IMR-90 (cell line): ENCODE results near the gene GTPBP6. TPM values are rescaled to one million over a fixed set of nuclear protein-coding genes. Genes with fewer than 3 reads are reported as not detected.

Experiments used
- ATAC-seq: fragments of 200-7000 bp; cut with Tn5 transposase; 2 replicates; pipeline ENCODE4 v1.9.1; 2020; ENCODE audit warnings: low read depth, mild to moderate bottlenecking, moderate library complexity
- BruUV-seq: library from RNA; stranded (reverse); fragments of 400-500 nt; replicated peaks from 2 replicates; lab custom pipeline; 2021; lab: Mats Ljungman, UMichigan
- CTCF ChIA-PET: fragments of 300-600 bp; formaldehyde crosslinking; extraction: SDS; loops from one replicate; lab custom pipeline; 2021; ENCODE audit warnings: antibody characterized with exemption; lab: Yijun Ruan, JAX
- POLR2A ChIA-PET: fragments of 300-600 bp; sonication (Branson Sonifier 250); formaldehyde crosslinking; loops from one replicate; lab custom pipeline; 2022; ENCODE audit warnings: antibody characterized with exemption; ENCODE audit not compliant: unreplicated experiment; lab: Charles Lee
- DNase-seq: peaks from one replicate; pipeline ENCODE4 v3.0.0; 2013
- H2AFZ ChIP-seq: replicated peaks from 2 replicates; pipeline ENCODE3; 2013; ENCODE audit warnings: low read length, mild to moderate bottlenecking; ENCODE audit not compliant: poor library complexity
- H2AK5ac ChIP-seq: 2 replicates; pipeline ENCODE4 v1.6.1; 2013; ENCODE audit warnings: low read depth, low read length, inconsistent platforms
- H2AK9ac ChIP-seq: replicated peaks from 2 replicates; pipeline ENCODE3; 2013; ENCODE audit warnings: mild to moderate bottlenecking, low read depth, low read length, moderate library complexity; ENCODE audit not compliant: poor library complexity
- H2BK120ac ChIP-seq: 2 replicates; pipeline ENCODE4 v1.6.1; 2013; ENCODE audit warnings: low read depth, low read length, inconsistent platforms
- H2BK15ac ChIP-seq: 3 replicates; pipeline ENCODE4 v1.6.1; 2013; ENCODE audit warnings: low read depth, low read length, inconsistent platforms
- H2BK20ac ChIP-seq: 2 replicates; pipeline ENCODE4 v1.6.1; 2013; ENCODE audit warnings: low read depth, mild to moderate bottlenecking, inconsistent platforms, low read length, moderate library complexity
- H2BK5ac ChIP-seq: 2 replicates; pipeline ENCODE4 v1.6.1; 2013; ENCODE audit warnings: mild to moderate bottlenecking, low read depth, low read length, inconsistent platforms; ENCODE audit not compliant: poor library complexity, severe bottlenecking
- H3K14ac ChIP-seq: replicated peaks from 2 replicates; pipeline ENCODE4 v1.6.1; 2013; ENCODE audit warnings: low read depth, low read length, inconsistent platforms
- H3K18ac ChIP-seq: 2 replicates; pipeline ENCODE4 v1.6.1; 2013; ENCODE audit warnings: low read depth, low read length, control low read depth
- H3K23ac ChIP-seq: 2 replicates; pipeline ENCODE4 v1.6.1; 2013; ENCODE audit warnings: low read depth, low read length, inconsistent platforms
- H3K27ac ChIP-seq: 2 replicates; pipeline ENCODE4 v1.5.1; 2013; ENCODE audit warnings: mild to moderate bottlenecking, control low read depth, low read length; ENCODE audit not compliant: insufficient read depth
- H3K27me3 ChIP-seq: 2 replicates; pipeline ENCODE4 v1.6.1; 2013; ENCODE audit warnings: low read length; ENCODE audit not compliant: control insufficient read depth, insufficient read depth
- H3K36me3 ChIP-seq: 2 replicates; pipeline ENCODE4 v1.6.1; 2013; ENCODE audit warnings: low read length, mixed read lengths; ENCODE audit not compliant: control insufficient read depth, insufficient read depth
- H3K4ac ChIP-seq: 2 replicates; pipeline ENCODE4 v1.6.1; 2013; ENCODE audit warnings: low read depth, low read length, inconsistent platforms
- H3K4me1 ChIP-seq: 2 replicates; pipeline ENCODE4 v1.6.1; 2013; ENCODE audit warnings: low read length, mixed read lengths; ENCODE audit not compliant: control insufficient read depth, insufficient read depth
- H3K4me2 ChIP-seq: 2 replicates; pipeline ENCODE4 v1.6.1; 2013; ENCODE audit warnings: low read depth, mild to moderate bottlenecking, control low read depth, low read length, moderate library complexity
- H3K4me3 ChIP-seq: 2 replicates; pipeline ENCODE4 v1.5.1; 2013; ENCODE audit warnings: low read depth, mild to moderate bottlenecking, control low read depth, low read length, moderate library complexity; ENCODE audit not compliant: insufficient read depth
- H3K56ac ChIP-seq: 2 replicates; pipeline ENCODE4 v1.6.1; 2013; ENCODE audit warnings: low read length, inconsistent platforms; ENCODE audit not compliant: insufficient read depth; ENCODE audit errors: extremely low read depth
- H3K79me1 ChIP-seq, 2 experiments: 2 replicates each; pipeline ENCODE4 v1.6.1; 2013; ENCODE audit warnings: low read length in 2 of 2, inconsistent platforms in 1 of 2, low read depth in 1 of 2
- H3K9ac ChIP-seq: 2 replicates; pipeline ENCODE4 v1.6.1; 2013; ENCODE audit warnings: low read depth, low read length, control low read depth
- H3K9me1 ChIP-seq: 2 replicates; pipeline ENCODE4 v1.6.1; 2013; ENCODE audit warnings: low read length, inconsistent platforms; ENCODE audit not compliant: insufficient read depth
- H3K9me3 ChIP-seq: 2 replicates; pipeline ENCODE4 v1.6.1; 2013; ENCODE audit warnings: low read length; ENCODE audit not compliant: control insufficient read depth, insufficient read depth
- H4K20me1 ChIP-seq: 2 replicates; pipeline ENCODE4 v1.6.1; 2013; ENCODE audit warnings: low read length, inconsistent platforms; ENCODE audit not compliant: insufficient read depth
- H4K5ac ChIP-seq: 2 replicates; pipeline ENCODE4 v1.6.1; 2013; ENCODE audit warnings: mild to moderate bottlenecking, low read depth, low read length, control low read depth
- H4K8ac ChIP-seq, 2 experiments: 2 replicates each; pipeline ENCODE4 v1.6.1; 2013; ENCODE audit warnings: low read depth in 2 of 2, low read length in 2 of 2, control low read depth in 1 of 2, inconsistent platforms in 1 of 2
- H4K91ac ChIP-seq: 2 replicates; pipeline ENCODE4 v1.6.1; 2013; ENCODE audit warnings: low read depth, low read length, inconsistent platforms; ENCODE audit not compliant: insufficient read depth
- CHD1 ChIP-seq: IDR thresholded peaks from 2 replicates; pipeline ENCODE4 v1.6.1; 2012; ENCODE audit warnings: low read depth, low read length, improper control_type of control experiment
- MAFK ChIP-seq: IDR thresholded peaks from 2 replicates; pipeline ENCODE4 v1.6.1; 2012; ENCODE audit warnings: low read depth, low read length, improper control_type of control experiment
- MAZ ChIP-seq: IDR thresholded peaks from 2 replicates; pipeline ENCODE4 v1.6.1; 2012; ENCODE audit warnings: low read depth, mild to moderate bottlenecking, low read length, improper control_type of control experiment, moderate library complexity, borderline replicate concordance
- MXI1 ChIP-seq: IDR thresholded peaks from 2 replicates; pipeline ENCODE4 v1.6.1; 2012; ENCODE audit warnings: low read depth, mild to moderate bottlenecking, low read length, moderate library complexity, borderline replicate concordance
- POLR2A ChIP-seq: IDR thresholded peaks from 2 replicates; pipeline ENCODE4 v1.6.1; 2012; ENCODE audit warnings: mild to moderate bottlenecking, low read depth, low read length
- RAD21 ChIP-seq: IDR thresholded peaks from 2 replicates; pipeline ENCODE4 v1.6.1; 2012; ENCODE audit warnings: low read length, improper control_type of control experiment
- RFX5 ChIP-seq: IDR thresholded peaks from 2 replicates; pipeline ENCODE4 v1.8.0; 2012; ENCODE audit warnings: low read depth, mild to moderate bottlenecking, low read length, moderate library complexity
- WGBS, 2 experiments: methylation state at CpG; one replicate each; pipeline versions ENCODE4 v1.1.5 to v1.1.7; 2013; ENCODE audit warnings: missing lambda C conversion rate in 2 of 2; ENCODE audit not compliant: insufficient read length in 1 of 2; ENCODE audit errors: extremely low coverage in 2 of 2; 5-methylcytosine and 5-hydroxymethylcytosine counted together
- dilution Hi-C: fragments of 300-500 bp; cut with HindIII; formaldehyde crosslinking; loops from one replicate; pipeline ENCODE4 v1.14.3; 2018; ENCODE audit warnings: low sequenced_read_pairs; ENCODE audit not compliant: unreplicated experiment
- in situ Hi-C: fragments of 300-500 bp; cut with MboI; formaldehyde crosslinking; loops from 3 replicates; pipeline ENCODE4 v1.14.3; 2019; ENCODE audit warnings: low sequenced_read_pairs, inconsistent platforms, mixed read lengths
- intact Hi-C: fragments of 100-400 bp; cut with micrococcal nuclease; formaldehyde crosslinking; loops from 2 replicates; pipeline ENCODE4 v1.10.0; 2022
- polyA plus RNA-seq, 3 experiments: library from polyadenylated mRNA; depleted of rRNA; stranded (reverse); fragments of >200 nt; gene quantifications; 2 replicates each; pipeline ENCODE4 v1.2.3, GENCODE V29; 2012; ENCODE audit warnings: low replicate concordance in 1 of 3
- total RNA-seq: library from RNA; depleted of rRNA; stranded (reverse); fragments of >200 nt; gene quantifications from 2 replicates; pipeline ENCODE4 v1.2.3, GENCODE V29; 2012
- TF ChIP-seq, protein P1 (sequence below): fragments of 150-350 bp; IDR thresholded peaks from 2 replicates; pipeline ENCODE4 v1.6.1; 2017; ENCODE audit warnings: mild to moderate bottlenecking, antibody characterized with exemption, low read length, low read depth

The GTPBP6 gene
- total and polyA plus RNA-seq, 2 of the 4 experiments (the other 2 are of a cell fraction): 24.0 to 31.6 TPM

- intact Hi-C loops: no loop called here
- H2BK20ac ChIP-seq: no peak overlapping the region
- H2BK5ac ChIP-seq: no peak overlapping the region
- no peak overlapping the region for H3K18ac ChIP-seq
- ATAC-seq: no peak
- H3K4me3 ChIP-seq: no peak overlapping the region
- no peaks in the 10 kb centered on the region for H3K36me3 ChIP-seq
- H4K91ac ChIP-seq: no peak overlapping the region
- no peak overlapping the region for H2AK5ac ChIP-seq
- no peak overlapping the region for H4K8ac ChIP-seq
- no peak overlapping the region for H2AFZ ChIP-seq
- dilution Hi-C loops: no loop called here
- WGBS, 2 experiments: 100% methylated on average over 1 of the region's 21 CpGs; no CpG with 5 or more reads in 1 of the 2 experiments
- no peak overlapping the region for H2BK15ac ChIP-seq
- no TSS peak for BruUV-seq
- H2AK9ac ChIP-seq: no peak overlapping the region
- no peaks in the 10 kb centered on the region for H3K79me1 ChIP-seq
- H2BK120ac ChIP-seq: no peak overlapping the region
- no peak overlapping the region for H3K14ac ChIP-seq
- in situ Hi-C loops: no loop called here
- H3K4me1 ChIP-seq: no peaks in the 10 kb centered on the region
- no peak for DNase-seq
- CTCF ChIA-PET: no interaction called here
- POLR2A ChIA-PET: no interaction called here
- H3K56ac ChIP-seq: no peak overlapping the region
- H3K9me3 ChIP-seq: no peaks in the 10 kb centered on the region
- no peak overlapping the region for H3K9ac ChIP-seq
- no peak overlapping the region for H3K23ac ChIP-seq
- H3K27ac ChIP-seq: no peak overlapping the region
- no peaks in the 10 kb centered on the region for H3K9me1 ChIP-seq
- H4K20me1 ChIP-seq: no peaks in the 10 kb centered on the region
- TF ChIP-seq CHD1: no peak
- TF ChIP-seq, protein P1, sequence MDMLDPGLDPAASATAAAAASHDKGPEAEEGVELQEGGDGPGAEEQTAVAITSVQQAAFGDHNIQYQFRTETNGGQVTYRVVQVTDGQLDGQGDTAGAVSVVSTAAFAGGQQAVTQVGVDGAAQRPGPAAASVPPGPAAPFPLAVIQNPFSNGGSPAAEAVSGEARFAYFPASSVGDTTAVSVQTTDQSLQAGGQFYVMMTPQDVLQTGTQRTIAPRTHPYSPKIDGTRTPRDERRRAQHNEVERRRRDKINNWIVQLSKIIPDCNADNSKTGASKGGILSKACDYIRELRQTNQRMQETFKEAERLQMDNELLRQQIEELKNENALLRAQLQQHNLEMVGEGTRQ: no peak
- TF ChIP-seq MAFK: no peak
- no peak for TF ChIP-seq POLR2A
- no peak for TF ChIP-seq MAZ
- no peak for TF ChIP-seq RAD21
- no peak for TF ChIP-seq RFX5
- no peak for TF ChIP-seq MXI1
- no peak overlapping the region for H3K4ac ChIP-seq
- H4K5ac ChIP-seq: no peak overlapping the region
- H3K27me3 ChIP-seq: no peaks in the 10 kb centered on the region
- H3K4me2 ChIP-seq: no peak overlapping the region
Measured at GRCh38 chrX:270848-271367, 47.7 kb downstream of the GTPBP6 start.
